Measurements from ENCODE around the gene DENND1B.

GRCh38 chr1:197787056-197787455, 11.8 kb upstream of the DENND1B start:
- no peak for TF ChIP-seq CTCF (IDR thresholded peaks at IDR 0.05; ENCODE audit: low read length)
- no peak for TF ChIP-seq EZH2 (optimal IDR thresholded peaks at IDR 0.05; ENCODE audit: low read depth, low read length)

Data from MM.1S (cell line).